Testis (tissue), 3 donors: ENCODE data around the gene NPTN. TPM values are rescaled to one million over a fixed set of nuclear protein-coding genes. Genes with fewer than 3 reads are reported as not detected.

ENCODE experiments used
- DNase-seq: peaks from one replicate; pipeline ENCODE4 v3.0.0-alpha.2; 2019
- H3K27ac ChIP-seq, 2 donors: fragments of 200-600 bp; sonication (generic); one replicate each; pipeline ENCODE4 v1.5.1; 2019
- H3K27me3 ChIP-seq: fragments of 200-600 bp; sonication (generic); one replicate; pipeline ENCODE4 v1.5.1; 2019
- H3K36me3 ChIP-seq: fragments of 200-600 bp; sonication (generic); one replicate; pipeline ENCODE4 v1.5.1; 2017; ENCODE audit warnings: low read depth; ENCODE audit errors: missing control alignments
- H3K4me1 ChIP-seq: fragments of 200-600 bp; sonication (generic); one replicate; pipeline ENCODE4 v1.5.1; 2019
- H3K4me3 ChIP-seq, 2 donors: fragments of 200-600 bp; sonication (generic); one replicate each; pipeline ENCODE4 v1.5.1; 2017 to 2019
- H3K9me3 ChIP-seq: fragments of 200-600 bp; sonication (generic); one replicate; pipeline ENCODE4 v1.5.1; 2017
- CTCF ChIP-seq, 3 experiments: fragments of 450-650 bp in 2 of 3; fragments of 200-600 bp in 1 of 3; sonication (generic) in 1 of 3; IDR thresholded peaks; one replicate each; pipeline ENCODE4 v1.5.1; 2016 to 2019; ENCODE audit warnings: antibody characterized with exemption in 3 of 3, mild to moderate bottlenecking in 2 of 3, moderate library complexity in 1 of 3
- POLR2A ChIP-seq: fragments of 450-650 bp; IDR thresholded peaks from one replicate; pipeline ENCODE4 v1.6.1; 2017; ENCODE audit warnings: antibody characterized with exemption, mild to moderate bottlenecking, moderate library complexity
- WGBS, 2 donors: methylation state at CpG; one replicate each; pipeline ENCODE4 v1.1.5; 2018; 5-methylcytosine and 5-hydroxymethylcytosine counted together
- intact Hi-C: fragments of 100-400 bp; cut with DNase I; formaldehyde crosslinking; loops from one replicate; pipeline ENCODE4 v1.15.1; 2023; ENCODE audit warnings: low total_unique reads
- polyA plus RNA-seq: library from polyadenylated mRNA; stranded (reverse); fragments of 350-450 nt; fragmentation: Illumina TruSeq; extraction: RNeasy Lipid Tissue Mini Kit (QIAGEN cat#74804); gene quantifications from one replicate; pipeline ENCODE4 v1.2.3, GENCODE V29; 2014; ENCODE audit warnings: low read depth, low replicate concordance; ENCODE audit not compliant: insufficient read depth
- total RNA-seq, 2 donors: library from RNA; depleted of rRNA; stranded (reverse); fragments of >200 nt; gene quantifications; one replicate each; pipeline ENCODE4 v1.2.3, GENCODE V29; 2016

NPTN gene
- total and polyA plus RNA-seq, 3 donors from 2014 or later = 177 to 256 (median 180) TPM

GRCh38 chr15:73590263-73590662 is 42.9 kb downstream of the NPTN start:
- no peaks in the 10 kb centered on the region for H3K36me3 ChIP-seq
- no peak for TF ChIP-seq CTCF (IDR thresholded peaks at IDR 0.05)
- no peak for TF ChIP-seq POLR2A
- WGBS, 2 donors = 90 to 93% methylated on average over 5 of the region's 5 CpGs

GRCh38 chr15:73589766-73590165 is 43.4 kb downstream of the NPTN start:
- H3K27me3 ChIP-seq = no peaks in the 10 kb centered on the region
- intact Hi-C loops = no loop called here
- H3K9me3 ChIP-seq = no peaks in the 10 kb centered on the region
- no peak overlapping the region for H3K27ac ChIP-seq
- H3K4me3 ChIP-seq = no peak overlapping the region
- no peaks in the 10 kb centered on the region for H3K36me3 ChIP-seq
- DNase-seq = no peak
- 80 to 90% methylated on average over 1 of the region's 1 CpG for WGBS, 2 donors
- no peaks in the 10 kb centered on the region for H3K4me1 ChIP-seq
- no peak for TF ChIP-seq POLR2A
- TF ChIP-seq CTCF (IDR thresholded peaks at IDR 0.05) = no peak

More at GRCh38 chr15:73590263-73590662, 42.9 kb downstream of the NPTN start:
- H3K27ac ChIP-seq = no peak overlapping the region
- no peaks in the 10 kb centered on the region for H3K4me1 ChIP-seq
- DNase-seq = no peak
- H3K4me3 ChIP-seq = no peak overlapping the region
- no peaks in the 10 kb centered on the region for H3K9me3 ChIP-seq
- H3K27me3 ChIP-seq = no peaks in the 10 kb centered on the region
- intact Hi-C loops = no loop called here

GRCh38 chr15:73585871-73586654 is 47.1 kb downstream of the NPTN start:
- Histone ChIP-seq H3K9me3 (no peaks in the 10 kb centered on the region), H3K4me3 (no peak overlapping the region), H3K27me3 (no peaks in the 10 kb centered on the region), H3K4me1 (no peaks in the 10 kb centered on the region), H3K27ac (no peak overlapping the region), H3K36me3 (no peaks in the 10 kb centered on the region)
- 84% methylated on average over 5 of the region's 5 CpGs for WGBS, 2 donors
- DNase-seq = no peak
- intact Hi-C loops = no loop called here
- TF ChIP-seq CTCF (IDR thresholded peaks at IDR 0.05) (no peak), POLR2A (no peak)

- H3K9me3 ChIP-seq = no peaks in the 10 kb centered on the region
- H3K27me3 ChIP-seq = no peaks in the 10 kb centered on the region
- no peak for TF ChIP-seq CTCF (IDR thresholded peaks at IDR 0.05)
- no peak for TF ChIP-seq POLR2A
- no peaks in the 10 kb centered on the region for H3K36me3 ChIP-seq
- WGBS, 2 donors = 46 to 50% methylated on average over 5 of the region's 5 CpGs
- H3K4me1 ChIP-seq = no peaks in the 10 kb centered on the region
- no peak for DNase-seq
- H3K4me3 ChIP-seq = no peak overlapping the region
- no peak overlapping the region for H3K27ac ChIP-seq
- intact Hi-C loops = no loop called here
Measured at GRCh38 chr15:73584699-73585420, 48.3 kb downstream of the NPTN start.
